ENCODE measurements around the gene SRRD. TPM values are rescaled to one million over a fixed set of nuclear protein-coding genes. Genes with fewer than 3 reads are reported as not detected.

Gene SRRD
- total RNA-seq, 4 donors from 2014 or later: 5.8 to 18.3 (median 14.5) TPM

GRCh38 chr22:26496456-26496855, 12.8 kb downstream of the SRRD start:
- no peak for TF ChIP-seq CTCF (IDR thresholded peaks at IDR 0.05; ENCODE audit: low read depth)

GRCh38 chr22:26499188-26499703, 15.6 kb downstream of the SRRD start:
- TF ChIP-seq CTCF (IDR thresholded peaks at IDR 0.05; ENCODE audit: low read depth): no peak

- TF ChIP-seq CTCF (IDR thresholded peaks at IDR 0.05; ENCODE audit: low read depth): no peak
Measured at GRCh38 chr22:26501996-26502395, 18.3 kb downstream of the SRRD start.

- TF ChIP-seq CTCF (IDR thresholded peaks at IDR 0.05; ENCODE audit: low read depth): no peak
Measured at GRCh38 chr22:26502688-26503561, 19.2 kb downstream of the SRRD start.

GRCh38 chr22:26503758-26504157, 20.1 kb downstream of the SRRD start:
- TF ChIP-seq CTCF (IDR thresholded peaks at IDR 0.05; ENCODE audit: low read depth): no peak

GRCh38 chr22:26508148-26508547, 24.5 kb downstream of the SRRD start:
- TF ChIP-seq CTCF (IDR thresholded peaks at IDR 0.05; ENCODE audit: low read depth): no peak

GRCh38 chr22:26512149-26512793, 28.6 kb downstream of the SRRD start, which contains the start of gene TFIP11:
TSS of gene TFIP11 (minus strand) at chr22:26512473. CDS start at chr22:26510272, 2,201 bp downstream.
- TF ChIP-seq CTCF (IDR thresholded peaks at IDR 0.05; ENCODE audit: low read depth): no peak

Measured in subcutaneous adipose tissue (tissue), 4 donors.